MM.1S (cell line): ENCODE data around the gene STK32B.

Source experiments
- CTCF ChIP-seq: fragments of 300-600 bp; sonication (generic); IDR thresholded peaks from 2 replicates; pipeline ENCODE4 v1.5.1; 2016; ENCODE audit warnings: antibody characterized with exemption, low read length, mixed read lengths
- EZH2 ChIP-seq: fragments of 300-600 bp; sonication (generic); optimal IDR thresholded peaks from 2 replicates; pipeline ENCODE3; 2017; ENCODE audit warnings: low read depth, mild to moderate bottlenecking, antibody characterized with exemption, low read length, mixed read lengths

GRCh38 chr4:5467111-5467510, 415.8 kb downstream of the STK32B start:
- TF ChIP-seq EZH2 (no peak), CTCF (no peak)
